NCI-H226 (cell line): Measurements from ENCODE around the gene ZNF174.

Experiments
- DNase-seq: peaks from one replicate; pipeline ENCODE4 v3.0.0-alpha.2; 2015

Gene ZNF174

DNA sequence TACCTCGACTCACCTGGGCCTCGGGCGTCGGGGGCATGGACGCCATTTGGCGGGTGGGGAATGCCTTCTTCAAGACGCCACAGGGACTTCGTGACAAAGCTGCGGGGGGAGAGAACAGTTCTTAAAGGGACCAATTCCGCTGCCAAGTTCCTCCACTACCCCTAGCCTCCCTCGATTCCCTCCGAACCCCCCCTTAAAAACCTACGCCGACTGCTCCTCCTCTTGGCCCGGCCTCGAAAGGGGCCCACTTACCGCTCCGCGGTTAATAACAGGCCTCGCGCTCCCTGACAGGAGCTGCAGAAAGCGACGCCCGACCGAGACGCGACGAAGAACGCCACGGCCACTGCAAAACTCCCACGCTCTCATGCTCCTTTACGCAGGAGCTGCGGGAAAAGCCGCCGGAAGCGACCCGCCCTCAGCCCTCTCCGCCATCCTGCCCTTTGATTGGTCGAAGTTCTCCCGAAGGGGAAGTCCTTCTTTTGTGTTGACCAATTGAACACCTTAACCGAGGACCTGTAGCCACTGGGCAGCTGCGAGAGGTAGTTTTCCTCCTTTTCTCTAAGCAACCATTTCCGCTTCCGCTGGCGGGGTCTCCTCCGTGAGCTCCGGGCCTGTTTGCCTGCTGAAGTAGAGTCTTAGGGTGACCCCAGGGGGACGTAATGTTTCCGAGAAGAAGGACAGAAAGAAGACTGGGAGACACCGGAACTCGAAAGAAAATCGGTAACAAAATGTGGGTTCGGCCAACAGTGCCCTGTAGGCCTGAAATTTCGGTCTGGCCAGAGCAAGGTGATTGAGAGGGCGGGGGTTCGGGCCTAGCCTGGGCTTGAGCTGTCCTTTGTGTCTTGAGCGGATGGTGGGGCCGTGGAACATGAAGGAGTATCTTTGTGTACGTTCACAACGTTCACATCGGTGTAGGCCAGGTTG, 42.4 kb downstream of the ZNF174 start, which contains the start of the genes NAA60 and ZNF597:
TSS of gene NAA60 (plus strand) at position 573 of the 924 bp plus-strand sequence. CDS start 32,548 bp downstream, outside the sequence.
TSS of gene ZNF597 (minus strand) at position 397 of the 924 bp plus-strand sequence. CDS start at position 46, 351 bp downstream.
- peak; percentile 85 for DNase-seq

DNA sequence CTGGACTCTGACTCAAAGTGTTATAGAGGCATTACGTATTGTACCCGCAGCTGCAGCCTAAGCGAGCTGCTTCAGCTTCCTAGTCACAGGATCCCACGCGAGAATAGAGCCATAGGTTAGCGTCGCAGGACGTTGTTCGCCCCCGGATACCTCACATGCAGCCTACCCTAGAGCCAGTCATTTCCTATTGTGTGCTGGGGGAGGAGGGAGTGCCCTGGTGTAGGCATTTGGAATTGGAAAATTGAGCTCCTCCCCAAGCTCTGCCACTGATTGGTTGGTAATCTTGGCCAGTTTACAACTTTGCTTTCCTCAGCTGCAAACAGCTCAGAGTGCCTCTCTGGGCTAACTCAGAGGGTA, 43.0 kb downstream of the ZNF174 start:
- peak; percentile 77 for DNase-seq

DNA sequence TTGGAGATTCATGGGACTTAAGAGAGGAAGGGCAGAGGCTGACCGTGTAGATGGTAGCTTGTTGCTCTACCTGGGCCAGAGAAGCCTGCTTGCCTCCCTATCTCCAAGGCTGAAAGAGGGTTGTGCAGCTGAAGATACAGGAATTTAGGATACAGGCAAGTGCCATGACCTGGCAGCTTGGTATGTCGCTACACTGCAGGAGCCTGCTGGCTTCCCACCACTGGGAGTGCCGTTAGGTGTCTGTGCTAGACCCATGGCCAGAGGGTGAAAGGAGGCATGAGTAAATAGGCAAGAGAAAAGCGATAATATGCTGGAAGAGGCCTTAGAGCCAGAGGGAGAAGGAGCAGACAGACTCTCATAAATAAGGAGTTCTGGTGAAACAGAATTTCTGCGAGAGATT, 53.1 kb downstream of the ZNF174 start:
- DNase-seq = peak; percentile 60

DNA sequence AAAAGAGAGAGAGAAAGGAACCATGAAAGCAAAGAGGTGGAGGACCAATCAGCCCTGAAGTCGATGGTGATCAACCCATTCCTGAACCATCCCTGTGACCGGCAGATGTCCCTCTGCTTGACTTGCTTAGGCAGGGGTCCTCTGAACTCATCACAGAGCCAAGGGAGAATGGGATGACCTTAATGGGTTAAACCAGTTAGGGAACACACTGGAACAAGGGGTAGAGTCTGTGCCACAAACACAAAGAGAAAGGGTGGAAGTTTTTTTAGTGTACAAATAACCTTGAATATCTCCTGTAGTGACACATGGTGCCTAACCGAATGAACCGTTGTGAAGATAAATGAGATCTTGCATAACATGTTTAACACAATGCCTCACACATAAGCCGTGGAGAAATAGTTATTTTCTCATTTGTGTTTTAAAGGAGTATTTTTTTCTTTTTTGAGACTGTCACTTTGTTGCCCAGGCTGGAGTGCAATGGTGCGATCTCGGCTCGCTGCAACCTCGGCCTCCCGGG, 53.7 kb downstream of the ZNF174 start:
- DNase-seq = no peak

DNA sequence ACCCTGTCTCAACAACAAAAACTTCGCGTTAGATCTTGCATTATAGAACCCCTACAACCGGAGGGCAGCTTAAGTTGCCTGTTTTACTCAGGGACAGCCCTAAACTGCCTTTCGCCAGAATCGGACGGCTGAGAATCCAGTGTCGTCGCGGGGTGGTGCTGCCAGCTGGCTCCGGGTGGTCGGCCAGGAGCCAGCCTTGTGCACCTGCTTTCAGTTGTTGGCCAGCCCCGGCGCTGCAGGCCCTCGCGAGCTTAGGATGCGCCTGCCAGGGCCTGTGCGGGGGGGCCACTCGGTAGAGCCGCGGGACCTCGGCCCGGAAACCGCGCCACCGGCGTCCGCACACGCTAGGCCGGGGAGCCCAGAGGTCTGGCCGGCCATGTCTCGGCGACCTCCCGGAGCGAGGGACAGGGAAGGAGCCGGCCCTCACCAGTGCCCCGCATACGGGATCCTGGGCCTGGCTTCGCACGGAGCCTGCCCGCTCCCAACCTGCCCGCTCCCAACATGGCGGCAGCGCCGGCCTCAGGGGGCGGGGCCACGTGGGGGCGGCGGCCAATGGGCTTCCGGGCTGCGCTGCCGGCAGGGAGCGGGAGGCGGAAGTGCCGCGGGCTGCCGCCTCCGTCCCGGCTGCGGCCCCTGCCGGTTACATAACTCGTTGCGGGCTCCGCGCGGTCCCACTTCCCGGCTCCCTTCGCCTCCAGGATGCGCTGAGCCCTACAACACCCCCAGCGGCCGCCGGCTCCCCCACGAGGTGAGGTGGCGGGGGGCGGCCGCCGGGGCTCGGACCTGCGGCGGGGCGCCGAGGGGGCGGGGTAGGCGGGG, 56.6 kb downstream of the ZNF174 start:
- DNase-seq = peak; percentile 87

DNA sequence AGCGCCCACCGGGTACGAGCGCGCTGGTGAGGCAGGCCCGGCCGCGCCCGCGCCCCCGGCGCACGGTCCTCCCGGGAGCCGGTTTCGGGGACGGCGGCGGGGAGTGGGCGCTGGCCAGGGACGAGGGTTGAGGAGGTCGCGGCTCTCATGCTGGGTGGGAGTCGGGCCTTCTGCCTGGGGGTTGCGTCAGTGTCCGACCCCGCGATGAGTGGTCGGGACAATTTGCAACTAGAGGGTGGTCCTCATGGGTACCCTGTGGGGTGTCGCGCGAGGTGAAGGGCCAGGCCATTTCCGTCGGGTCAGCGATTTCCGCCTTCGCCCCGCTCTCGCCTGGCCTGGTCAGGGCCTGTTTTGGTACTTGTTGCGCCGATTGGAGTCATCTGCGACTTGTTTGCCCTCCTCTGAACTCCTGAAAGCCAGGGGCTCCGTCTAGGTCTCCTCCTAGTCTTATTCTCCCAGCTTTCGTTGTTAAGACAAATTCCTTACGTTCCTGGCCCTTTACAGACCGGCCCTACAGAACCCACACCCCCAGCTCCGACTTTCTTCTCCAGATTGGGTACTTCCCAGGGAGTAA, 57.4 kb downstream of the ZNF174 start:
- DNase-seq = no peak

DNA sequence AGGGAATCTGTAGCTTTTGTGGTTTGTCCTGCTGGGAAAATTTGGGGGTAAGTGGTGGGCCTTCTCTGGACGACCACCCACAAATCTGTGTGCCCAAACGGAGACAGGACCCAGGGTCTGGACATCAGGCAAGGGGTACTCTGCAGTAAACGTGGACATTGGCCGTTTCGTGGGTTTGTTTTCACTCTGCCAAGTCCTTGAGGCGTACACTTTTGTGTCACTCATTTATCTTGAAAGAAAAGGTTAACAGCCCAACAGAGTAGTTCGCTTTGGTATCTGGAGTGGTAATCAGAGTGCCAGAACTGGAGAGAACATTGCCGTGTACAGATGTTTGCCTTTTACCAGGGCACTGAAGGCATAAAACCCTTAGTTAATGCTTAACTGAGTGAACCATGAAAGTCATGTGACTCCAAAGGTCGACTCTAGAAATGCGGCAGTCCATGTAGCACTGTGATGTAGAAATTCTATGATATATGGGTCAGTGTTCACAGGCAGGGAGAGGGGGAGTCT, 57.9 kb downstream of the ZNF174 start:
- no peak for DNase-seq
